GM18517 (cell line): ENCODE measurements around the gene ST3GAL5.

Experiments used
- ATAC-seq: cut with Tn5 transposase; IDR thresholded peaks from one replicate; pipeline ENCODE4 v1.9.1; 2021; ENCODE audit warnings: mild to moderate bottlenecking, moderate library complexity; ENCODE audit not compliant: unreplicated experiment

Gene ST3GAL5

GRCh38 chr2:85793584-85793983 is 95.2 kb downstream of the ST3GAL5 start:
- no peak for ATAC-seq

- no peak for ATAC-seq
Measured at GRCh38 chr2:85792783-85793441, 95.9 kb downstream of the ST3GAL5 start.

GRCh38 chr2:85791704-85792565 is 96.9 kb downstream of the ST3GAL5 start:
- ATAC-seq, result no peak

GRCh38 chr2:85790499-85791188 is 98.1 kb downstream of the ST3GAL5 start:
- ATAC-seq, result no peak

- no peak for ATAC-seq
Measured at GRCh38 chr2:85790032-85790431, 98.8 kb downstream of the ST3GAL5 start.

GRCh38 chr2:85789271-85789670 is 99.5 kb downstream of the ST3GAL5 start:
- no peak for ATAC-seq

- ATAC-seq, result no peak
Measured at GRCh38 chr2:85788603-85789002, 100.2 kb downstream of the ST3GAL5 start.

GRCh38 chr2:85787981-85788340 is 100.8 kb downstream of the ST3GAL5 start:
- no peak for ATAC-seq

- ATAC-seq, result no peak
Measured at GRCh38 chr2:85787282-85787980, 101.4 kb downstream of the ST3GAL5 start.
